SU-DHL-6 (cell line): ENCODE measurements around the gene CLDN11.

Experiments used
- EZH2phosphoT487 ChIP-seq: fragments of 200-600 bp; sonication (generic), shearing (Covaris generic); conservative IDR thresholded peaks from 2 replicates; pipeline ENCODE4 v1.6.1; 2018; ENCODE audit warnings: mild to moderate bottlenecking, antibody characterized with exemption, low read length, moderate library complexity, mixed read lengths
- TF ChIP-seq, protein P1 (sequence below): fragments of 200-600 bp; sonication (generic); IDR thresholded peaks from one replicate; pipeline ENCODE4 v1.5.1; 2017; ENCODE audit warnings: antibody characterized with exemption, mild to moderate bottlenecking, low read length, moderate library complexity; ENCODE audit not compliant: insufficient read depth, poor library complexity, severe bottlenecking

DNA sequence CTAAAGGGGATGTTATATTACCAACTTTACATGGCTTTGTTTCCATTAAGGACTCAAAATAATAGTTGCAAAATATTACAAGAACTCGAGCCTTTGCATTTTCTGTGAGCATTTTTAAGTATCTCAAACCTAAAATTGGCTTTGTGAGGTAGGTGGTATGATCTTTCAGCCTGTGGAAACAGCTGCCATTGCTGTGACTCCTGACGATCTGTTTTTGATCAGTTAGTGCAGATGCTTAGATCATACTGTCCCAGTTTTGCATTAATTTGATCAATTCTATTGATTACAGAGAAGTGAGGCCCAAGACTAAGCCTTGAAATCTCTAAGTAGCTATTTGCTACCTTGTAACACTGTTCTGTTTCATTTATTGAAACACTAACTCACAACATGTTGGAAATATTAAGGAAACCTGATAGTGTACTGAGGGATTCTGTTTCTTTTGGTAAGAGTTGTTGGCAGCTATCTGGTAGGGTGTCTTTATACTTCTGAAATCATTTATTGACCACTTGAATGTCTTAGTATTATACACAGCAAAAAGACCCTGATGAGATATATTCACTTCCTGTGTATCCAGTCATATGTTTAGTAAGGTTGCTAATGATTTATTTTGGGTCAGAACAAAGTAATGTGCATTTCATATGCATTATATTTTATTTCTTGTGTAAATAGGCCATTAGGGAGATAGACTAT lies 46.3 kb upstream of the CLDN11 start:
- TF ChIP-seq, protein P1, sequence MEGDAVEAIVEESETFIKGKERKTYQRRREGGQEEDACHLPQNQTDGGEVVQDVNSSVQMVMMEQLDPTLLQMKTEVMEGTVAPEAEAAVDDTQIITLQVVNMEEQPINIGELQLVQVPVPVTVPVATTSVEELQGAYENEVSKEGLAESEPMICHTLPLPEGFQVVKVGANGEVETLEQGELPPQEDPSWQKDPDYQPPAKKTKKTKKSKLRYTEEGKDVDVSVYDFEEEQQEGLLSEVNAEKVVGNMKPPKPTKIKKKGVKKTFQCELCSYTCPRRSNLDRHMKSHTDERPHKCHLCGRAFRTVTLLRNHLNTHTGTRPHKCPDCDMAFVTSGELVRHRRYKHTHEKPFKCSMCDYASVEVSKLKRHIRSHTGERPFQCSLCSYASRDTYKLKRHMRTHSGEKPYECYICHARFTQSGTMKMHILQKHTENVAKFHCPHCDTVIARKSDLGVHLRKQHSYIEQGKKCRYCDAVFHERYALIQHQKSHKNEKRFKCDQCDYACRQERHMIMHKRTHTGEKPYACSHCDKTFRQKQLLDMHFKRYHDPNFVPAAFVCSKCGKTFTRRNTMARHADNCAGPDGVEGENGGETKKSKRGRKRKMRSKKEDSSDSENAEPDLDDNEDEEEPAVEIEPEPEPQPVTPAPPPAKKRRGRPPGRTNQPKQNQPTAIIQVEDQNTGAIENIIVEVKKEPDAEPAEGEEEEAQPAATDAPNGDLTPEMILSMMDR = no peak
- TF ChIP-seq EZH2phosphoT487 = no peak
